T-helper 2 cell (primary cell): Measurements from ENCODE around the gene ARHGEF26.

Experiments
- DNase-seq, 5 experiments: peaks; one replicate each; pipeline versions ENCODE4 v3.0.0 to v3.0.0-alpha.2; 2012 to 2022

Gene ARHGEF26

GRCh38 chr3:154275292-154275691 lies 154.1 kb downstream of the ARHGEF26 start:
- no peak for DNase-seq

GRCh38 chr3:154275965-154276364 lies 154.8 kb downstream of the ARHGEF26 start:
- DNase-seq: peak in 1 of 5 experiments; percentile 4

- DNase-seq: no peak
These were observed 159.0 kb downstream of the ARHGEF26 start for GRCh38 chr3:154280161-154280560.

- no peak for DNase-seq
These were observed 164.0 kb downstream of the ARHGEF26 start for GRCh38 chr3:154285221-154285620.

GRCh38 chr3:154290187-154290586 lies 169.0 kb downstream of the ARHGEF26 start:
- DNase-seq: no peak

GRCh38 chr3:154294016-154294415 lies 172.8 kb downstream of the ARHGEF26 start:
- DNase-seq: no peak

- DNase-seq: no peak
These were observed 180.4 kb downstream of the ARHGEF26 start for GRCh38 chr3:154301561-154301960.

- no peak for DNase-seq
These were observed 183.1 kb downstream of the ARHGEF26 start for GRCh38 chr3:154304116-154304786.

GRCh38 chr3:154304936-154305335 lies 183.7 kb downstream of the ARHGEF26 start:
- DNase-seq: no peak

GRCh38 chr3:154307363-154307762 lies 186.2 kb downstream of the ARHGEF26 start:
- DNase-seq: no peak
